Neural cell (in vitro differentiated cells): Measurements from ENCODE around the gene CEP72.

ENCODE experiments used
- EP300 ChIP-seq: fragments of 450-650 bp; conservative IDR thresholded peaks from 2 replicates; pipeline ENCODE4 v1.6.1; 2014; ENCODE audit warnings: antibody characterized with exemption, mild to moderate bottlenecking, moderate library complexity; ENCODE audit not compliant: poor library complexity, severe bottlenecking
- EZH2 ChIP-seq: fragments of 200-600, 300-800 bp; shearing (Covaris generic), sonication (generic); IDR thresholded peaks from 2 replicates; pipeline ENCODE4 v1.6.1; 2014; ENCODE audit warnings: antibody characterized with exemption, low read length, borderline replicate concordance, mild to moderate bottlenecking; ENCODE audit not compliant: insufficient read depth, poor library complexity, severe bottlenecking
- POLR2AphosphoS5 ChIP-seq: IDR thresholded peaks from 2 replicates; pipeline ENCODE4 v1.6.1; 2012
- RAD21 ChIP-seq: fragments of 450-650 bp; conservative IDR thresholded peaks from 2 replicates; pipeline ENCODE4 v1.6.1; 2014; ENCODE audit warnings: antibody characterized with exemption, mild to moderate bottlenecking, moderate library complexity
- TF ChIP-seq, protein P1 (sequence below): IDR thresholded peaks from 2 replicates; pipeline ENCODE4 v1.6.1; 2012; ENCODE audit warnings: borderline replicate concordance
- TF ChIP-seq, protein P2 (sequence below): fragments of 450-650 bp; IDR thresholded peaks from 2 replicates; pipeline ENCODE4 v1.5.1; 2014; ENCODE audit warnings: antibody characterized with exemption, mild to moderate bottlenecking, moderate library complexity; ENCODE audit not compliant: poor library complexity, severe bottlenecking

DNA sequence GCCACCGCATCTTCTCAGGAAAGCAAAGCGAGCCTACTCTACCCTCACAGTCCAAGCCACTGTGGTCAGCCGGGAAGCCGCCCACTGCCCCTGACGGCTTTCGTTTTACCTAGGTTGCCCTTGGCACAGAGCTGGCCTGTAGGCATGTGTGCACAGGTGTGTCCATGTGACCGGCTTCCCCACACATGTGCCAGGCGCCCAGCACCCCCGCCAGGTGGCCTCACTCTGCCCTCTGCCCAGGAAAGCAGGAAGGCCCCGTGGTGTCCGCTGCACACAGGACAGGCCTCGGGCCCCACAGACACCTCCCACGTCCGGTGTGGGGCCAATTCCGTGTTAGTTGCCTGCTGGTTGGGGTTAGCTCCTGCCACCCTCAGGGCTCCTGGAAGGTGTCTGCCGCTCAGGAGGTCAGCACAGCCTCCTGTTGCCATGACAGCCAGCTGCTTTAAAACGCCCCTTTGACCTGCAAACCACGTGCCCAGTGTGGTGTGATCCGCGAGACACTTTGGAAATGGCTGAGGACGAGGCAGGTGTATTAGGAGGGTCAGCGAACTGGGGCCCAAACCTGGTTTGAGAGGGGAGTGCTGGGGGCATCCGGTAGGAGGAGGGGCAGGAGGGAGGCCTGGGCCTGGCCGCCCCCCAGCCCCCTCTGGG lies 52.3 kb downstream of the CEP72 start:
- TF ChIP-seq RAD21 (no peak), EP300 (no peak), POLR2AphosphoS5 (no peak), EZH2 (no peak)
- TF ChIP-seq, protein P1, sequence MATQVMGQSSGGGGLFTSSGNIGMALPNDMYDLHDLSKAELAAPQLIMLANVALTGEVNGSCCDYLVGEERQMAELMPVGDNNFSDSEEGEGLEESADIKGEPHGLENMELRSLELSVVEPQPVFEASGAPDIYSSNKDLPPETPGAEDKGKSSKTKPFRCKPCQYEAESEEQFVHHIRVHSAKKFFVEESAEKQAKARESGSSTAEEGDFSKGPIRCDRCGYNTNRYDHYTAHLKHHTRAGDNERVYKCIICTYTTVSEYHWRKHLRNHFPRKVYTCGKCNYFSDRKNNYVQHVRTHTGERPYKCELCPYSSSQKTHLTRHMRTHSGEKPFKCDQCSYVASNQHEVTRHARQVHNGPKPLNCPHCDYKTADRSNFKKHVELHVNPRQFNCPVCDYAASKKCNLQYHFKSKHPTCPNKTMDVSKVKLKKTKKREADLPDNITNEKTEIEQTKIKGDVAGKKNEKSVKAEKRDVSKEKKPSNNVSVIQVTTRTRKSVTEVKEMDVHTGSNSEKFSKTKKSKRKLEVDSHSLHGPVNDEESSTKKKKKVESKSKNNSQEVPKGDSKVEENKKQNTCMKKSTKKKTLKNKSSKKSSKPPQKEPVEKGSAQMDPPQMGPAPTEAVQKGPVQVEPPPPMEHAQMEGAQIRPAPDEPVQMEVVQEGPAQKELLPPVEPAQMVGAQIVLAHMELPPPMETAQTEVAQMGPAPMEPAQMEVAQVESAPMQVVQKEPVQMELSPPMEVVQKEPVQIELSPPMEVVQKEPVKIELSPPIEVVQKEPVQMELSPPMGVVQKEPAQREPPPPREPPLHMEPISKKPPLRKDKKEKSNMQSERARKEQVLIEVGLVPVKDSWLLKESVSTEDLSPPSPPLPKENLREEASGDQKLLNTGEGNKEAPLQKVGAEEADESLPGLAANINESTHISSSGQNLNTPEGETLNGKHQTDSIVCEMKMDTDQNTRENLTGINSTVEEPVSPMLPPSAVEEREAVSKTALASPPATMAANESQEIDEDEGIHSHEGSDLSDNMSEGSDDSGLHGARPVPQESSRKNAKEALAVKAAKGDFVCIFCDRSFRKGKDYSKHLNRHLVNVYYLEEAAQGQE = no peak
- TF ChIP-seq, protein P2, sequence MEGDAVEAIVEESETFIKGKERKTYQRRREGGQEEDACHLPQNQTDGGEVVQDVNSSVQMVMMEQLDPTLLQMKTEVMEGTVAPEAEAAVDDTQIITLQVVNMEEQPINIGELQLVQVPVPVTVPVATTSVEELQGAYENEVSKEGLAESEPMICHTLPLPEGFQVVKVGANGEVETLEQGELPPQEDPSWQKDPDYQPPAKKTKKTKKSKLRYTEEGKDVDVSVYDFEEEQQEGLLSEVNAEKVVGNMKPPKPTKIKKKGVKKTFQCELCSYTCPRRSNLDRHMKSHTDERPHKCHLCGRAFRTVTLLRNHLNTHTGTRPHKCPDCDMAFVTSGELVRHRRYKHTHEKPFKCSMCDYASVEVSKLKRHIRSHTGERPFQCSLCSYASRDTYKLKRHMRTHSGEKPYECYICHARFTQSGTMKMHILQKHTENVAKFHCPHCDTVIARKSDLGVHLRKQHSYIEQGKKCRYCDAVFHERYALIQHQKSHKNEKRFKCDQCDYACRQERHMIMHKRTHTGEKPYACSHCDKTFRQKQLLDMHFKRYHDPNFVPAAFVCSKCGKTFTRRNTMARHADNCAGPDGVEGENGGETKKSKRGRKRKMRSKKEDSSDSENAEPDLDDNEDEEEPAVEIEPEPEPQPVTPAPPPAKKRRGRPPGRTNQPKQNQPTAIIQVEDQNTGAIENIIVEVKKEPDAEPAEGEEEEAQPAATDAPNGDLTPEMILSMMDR = no peak
